ENCODE results near the gene MYMK. TPM values are rescaled to one million over a fixed set of nuclear protein-coding genes. Genes with fewer than 3 reads are reported as not detected.

Gene MYMK
- total and polyA plus RNA-seq, 2 of the 13 experiments (the other 11 are each of a cell fraction or from before 2014, with no cell fraction given): not detected

GRCh38 chr9:133525677-133526076, 918 bp upstream of the MYMK start:
- POLR2A ChIA-PET: no interaction called here
- no peak overlapping the region for H3K27ac ChIP-seq (ENCODE audit: extremely low read length, insufficient read depth, low read length)
- DNase-seq (ENCODE audit: low spot score): no peak
- CTCF ChIA-PET (ENCODE audit: low intra/inter-chr PET ratio, low total read pairs): no interaction called here
- WGBS (ENCODE audit: low lambda C conversion rate): 52% methylated on average over 8 of the region's 8 CpGs
- no peaks in the 10 kb centered on the region for H4K20me1 ChIP-seq (ENCODE audit: insufficient read depth, low read length)
- no peak overlapping the region for H3K4me3 ChIP-seq (replicated peaks in 1 of 3; ENCODE audit: insufficient read depth in 1 of 3, low read depth in 2 of 3, low read length in 3 of 3)
- H3K9me3 ChIP-seq (ENCODE audit: low read length): no peaks in the 10 kb centered on the region
- no peak overlapping the region for H2AFZ ChIP-seq (ENCODE audit: low read length)
- H3K9ac ChIP-seq (ENCODE audit: insufficient read depth, low read depth, low read length): no peak overlapping the region
- no peak for FAIRE-seq
- intact Hi-C loops (cut with micrococcal nuclease; ENCODE audit: unreplicated experiment) (no loop called here), in situ Hi-C loops (cut with HindIII; ENCODE audit: extremely low pct_ligation_motif_present, low pct_unique_long_range_greater_than_20kb) (loop anchor here (25.0 kb wide), 1 partner anchor 212 kb away; the partner anchor contains the start of gene SARDH)
- ATAC-seq: no peak
- peaks cover 40% of the 10 kb centered on the region for H3K4me1 ChIP-seq (ENCODE audit: insufficient read depth, low read length)
- no TSS peak for BruUV-seq (replicated peaks)
- no peak overlapping the region for H3K4me2 ChIP-seq (ENCODE audit: low read depth, low read length)
- H3K27me3 ChIP-seq (ENCODE audit: control insufficient read depth in 1 of 2, insufficient read depth in 2 of 2, low read length in 2 of 2): peaks cover 30 to 96% of the 10 kb centered on the region in 2 experiments; a peak in 4 of 5 replicates
- TF ChIP-seq FOXJ3 (CRISPR knock-in tag; IDR thresholded peaks at IDR 0.05; ENCODE audit: borderline replicate concordance) (no peak), DNMT3B (CRISPR knock-in tag; conservative IDR thresholded peaks at IDR 0.05) (no peak), POLR2AphosphoS2 (IDR thresholded peaks at IDR 0.05; ENCODE audit: low read depth, low read length) (no peak), THYN1 (CRISPR knock-in tag; IDR thresholded peaks at IDR 0.05; ENCODE audit: borderline replicate concordance, low read depth) (no peak), ZNF616 (CRISPR knock-in tag; IDR thresholded peaks at IDR 0.05; ENCODE audit: low read depth) (no peak), TCF12 (IDR thresholded peaks at IDR 0.05) (no peak), TCF12 (CRISPR knock-in tag; IDR thresholded peaks at IDR 0.05) (no peak), THAP11 (CRISPR knock-in tag; IDR thresholded peaks at IDR 0.05) (no peak), MLXIP (CRISPR knock-in tag; IDR thresholded peaks at IDR 0.05; ENCODE audit: borderline replicate concordance) (no peak), TBX2 (CRISPR knock-in tag; IDR thresholded peaks at IDR 0.05; ENCODE audit: borderline replicate concordance) (no peak), ZFY (CRISPR knock-in tag; IDR thresholded peaks at IDR 0.05) (no peak), HMG20B (CRISPR knock-in tag; conservative IDR thresholded peaks at IDR 0.05) (no peak), ZBTB3 (CRISPR knock-in tag; IDR thresholded peaks at IDR 0.05; ENCODE audit: borderline replicate concordance, low read depth) (no peak), U2AF1 (optimal IDR thresholded peaks at IDR 0.05; ENCODE audit: low read depth, low read length) (no peak), ZNF772 (CRISPR knock-in tag; IDR thresholded peaks at IDR 0.05) (no peak), ZNF30 (CRISPR knock-in tag; IDR thresholded peaks at IDR 0.05) (no peak)
- H3K79me2 ChIP-seq (ENCODE audit: insufficient read depth, low read length): no peaks in the 10 kb centered on the region
- H3K36me3 ChIP-seq (replicated peaks in 1 of 2; ENCODE audit: control insufficient read depth in 1 of 2, insufficient read depth in 2 of 2, low read length in 2 of 2): no peaks in the 10 kb centered on the region
